HG03196 (cell line): Measurements from ENCODE around the gene INPP4B.

Experiments
- ATAC-seq: cut with Tn5 transposase; IDR thresholded peaks from one replicate; pipeline ENCODE4 v1.9.1; 2021; ENCODE audit not compliant: unreplicated experiment

INPP4B gene

DNA sequence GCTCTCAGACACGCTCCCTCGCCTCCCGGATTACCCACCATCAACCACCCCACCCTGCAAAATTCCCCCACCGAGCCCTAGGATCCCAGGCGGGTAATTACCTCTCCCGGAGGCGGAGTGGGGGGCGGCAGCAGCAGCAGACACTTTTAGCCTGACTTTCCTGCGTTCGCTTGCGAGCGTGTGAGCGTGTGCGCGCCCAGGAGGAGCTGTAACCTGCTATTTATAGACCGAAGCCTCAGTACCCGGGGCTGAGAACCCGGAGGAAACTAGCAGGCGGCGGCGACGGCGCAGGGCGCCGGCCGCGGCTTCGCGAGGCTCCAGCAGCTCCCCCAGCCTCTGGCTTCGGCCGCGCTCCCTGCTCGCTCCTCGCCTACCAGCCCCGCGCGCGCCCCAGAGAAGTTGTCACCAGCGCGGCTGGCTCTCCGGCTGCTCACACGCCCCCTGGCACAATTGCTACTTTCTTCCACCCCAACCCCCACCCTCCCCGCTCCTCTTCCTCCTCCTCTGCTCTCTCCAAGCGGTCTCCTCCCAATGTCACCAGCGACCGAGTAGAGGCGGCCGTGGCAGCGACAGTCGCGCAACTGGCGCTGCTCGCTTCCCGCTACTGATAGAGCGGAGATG is at the start of gene INPP4B:
Gene INPP4B (minus strand): TSS at position 194 of the 621 bp plus-strand sequence.
- ATAC-seq: no peak

DNA sequence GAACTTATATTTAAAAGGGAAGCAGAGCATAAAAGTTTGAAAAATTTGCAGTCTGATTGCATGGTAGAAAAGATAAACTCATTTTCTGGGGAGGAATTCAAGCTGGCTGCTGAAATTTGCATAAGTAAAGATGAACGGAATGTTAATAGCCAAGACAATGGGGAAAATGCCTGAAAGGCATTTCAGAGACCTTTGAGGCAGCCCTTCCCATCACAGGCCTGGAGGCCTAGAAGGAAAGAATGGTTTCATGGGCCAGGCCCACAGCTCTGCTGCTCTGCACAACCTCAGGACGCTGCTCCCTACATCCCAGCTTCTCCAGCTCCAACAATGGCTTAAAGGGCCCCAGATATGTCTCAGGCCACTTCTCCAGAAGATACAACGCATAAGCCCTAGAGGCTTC is 46.9 kb upstream of the INPP4B start:
- ATAC-seq: no peak

DNA sequence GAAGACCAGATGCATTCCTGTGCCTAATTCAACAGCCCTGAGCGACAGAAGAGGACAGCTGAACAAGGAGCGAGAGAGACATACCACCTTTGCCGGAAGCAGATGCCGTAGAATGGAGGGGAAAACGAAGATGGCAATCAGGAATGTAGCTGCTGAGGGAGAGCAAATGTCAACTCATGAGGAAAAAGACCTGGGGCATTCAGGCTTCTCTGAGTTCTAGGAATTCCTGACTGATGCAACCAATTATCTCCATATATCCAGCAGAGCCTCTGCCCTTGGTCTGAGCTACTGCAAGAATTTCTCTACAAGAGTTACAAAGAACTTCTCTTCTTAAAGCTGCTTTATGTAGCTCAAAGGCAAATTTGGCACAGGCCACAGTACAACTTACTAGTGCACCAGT is 40.5 kb upstream of the INPP4B start:
- ATAC-seq: no peak

DNA sequence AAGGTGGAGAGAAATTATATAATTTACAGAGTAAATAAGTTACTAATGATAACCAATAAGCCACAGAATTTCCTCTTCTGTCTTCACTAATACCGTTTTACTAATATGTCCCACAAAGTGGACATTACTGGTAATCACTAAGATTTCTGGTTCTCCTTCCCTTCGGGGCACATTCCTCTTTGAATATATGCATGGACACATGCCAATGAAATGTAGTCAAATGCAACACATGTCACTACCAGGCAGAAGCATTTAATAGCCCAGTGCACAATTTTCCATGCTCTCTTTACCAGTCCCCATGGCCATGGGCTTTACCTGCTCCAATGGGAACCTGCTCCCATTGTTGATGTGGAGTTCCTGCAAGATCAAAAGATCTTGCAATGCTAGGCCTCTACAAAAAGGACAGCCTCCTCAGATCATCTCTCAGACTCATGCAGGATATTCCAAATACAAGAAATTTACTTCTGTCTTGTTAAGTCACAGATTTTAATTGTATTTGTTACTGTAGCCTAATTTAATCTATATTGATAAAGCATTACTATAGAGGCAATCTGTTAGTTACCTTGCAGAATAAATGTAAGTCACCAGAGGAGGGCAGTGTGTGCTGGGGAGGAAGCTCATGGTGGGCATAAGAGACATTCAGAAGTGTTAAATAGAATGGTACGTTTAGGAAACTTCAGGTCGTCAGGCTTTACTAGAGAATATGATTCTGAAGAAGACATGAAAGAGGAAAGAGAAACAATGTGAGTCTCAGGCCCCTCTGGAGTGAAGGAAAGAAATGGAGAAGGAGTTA is 37.1 kb upstream of the INPP4B start:
- ATAC-seq: no peak

DNA sequence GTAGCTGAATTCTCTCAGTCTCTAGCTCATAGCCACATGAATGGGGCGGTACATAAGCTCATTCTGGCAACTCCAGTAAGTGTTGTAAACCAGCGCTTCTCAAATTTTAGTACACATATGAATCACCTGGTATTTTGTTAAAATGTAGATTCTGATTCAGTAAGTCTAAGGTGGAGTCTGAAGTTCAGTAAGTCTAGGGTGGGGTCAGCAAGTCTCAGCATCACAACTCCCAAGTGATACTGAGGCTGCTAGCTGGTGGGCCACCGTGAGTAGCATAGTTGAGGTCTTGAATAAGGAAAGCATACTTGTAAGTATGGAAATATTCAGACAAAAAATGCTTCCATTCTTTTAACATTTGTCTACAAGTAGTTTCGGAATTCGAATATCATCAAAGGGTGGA is 36.1 kb upstream of the INPP4B start:
- ATAC-seq: no peak

DNA sequence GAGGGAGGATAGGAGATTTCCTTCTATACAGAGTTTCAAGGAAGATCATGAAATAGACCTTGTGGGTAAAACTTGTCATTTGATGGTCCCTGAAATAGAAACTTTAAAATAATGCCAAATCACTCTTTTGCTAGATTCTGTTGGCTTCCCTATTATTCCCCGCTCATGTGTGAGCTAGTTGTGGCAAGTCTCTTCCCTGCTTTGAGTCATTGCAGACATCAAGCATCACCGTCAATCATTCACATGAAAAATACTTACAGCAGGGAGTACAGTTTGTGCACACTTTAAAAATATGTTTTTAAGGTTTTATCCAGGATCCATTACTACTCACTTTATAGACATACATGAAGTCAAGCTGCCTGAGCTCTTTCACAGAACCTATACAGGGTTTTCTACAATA is 35.2 kb upstream of the INPP4B start:
- no peak for ATAC-seq

DNA sequence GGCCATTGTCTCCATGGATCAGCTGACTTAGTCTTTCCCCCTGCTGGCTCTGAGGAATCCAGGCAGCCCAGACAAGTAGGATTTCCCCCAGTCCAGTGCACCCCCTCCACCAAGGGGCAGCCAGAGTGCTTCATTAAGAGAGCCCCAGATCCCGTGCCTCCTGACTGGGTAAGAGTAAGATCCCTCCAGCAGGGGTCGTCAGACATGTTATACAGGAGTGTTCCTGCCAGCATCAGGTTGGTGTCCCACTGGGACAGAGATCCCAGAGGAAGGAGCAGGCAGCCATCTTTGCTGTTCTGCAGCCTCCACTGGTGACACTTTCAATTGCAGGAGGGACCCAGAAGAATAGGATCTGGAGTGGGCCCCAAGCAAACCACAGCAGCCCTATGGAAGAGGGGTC is 29.0 kb upstream of the INPP4B start:
- no peak for ATAC-seq

DNA sequence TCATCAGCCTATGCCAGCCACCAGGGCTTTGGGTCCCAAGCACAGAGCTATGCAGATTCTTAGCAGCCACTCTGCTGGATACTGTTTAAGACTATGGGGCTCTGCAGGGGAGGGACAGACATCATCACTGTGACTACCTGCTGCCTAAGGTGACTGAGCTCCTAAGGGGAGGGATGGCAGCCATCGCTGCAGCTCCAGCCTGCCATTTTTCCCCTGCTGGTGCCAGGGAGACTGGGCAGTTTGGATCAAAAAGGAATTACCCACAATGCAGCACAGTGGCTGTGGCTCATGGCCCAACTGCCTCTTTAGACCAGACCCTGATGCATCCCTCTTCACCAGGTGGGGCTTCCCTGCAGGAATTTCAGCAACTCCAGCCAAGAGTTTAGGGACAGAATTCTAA is 28.6 kb upstream of the INPP4B start:
- ATAC-seq: no peak

DNA sequence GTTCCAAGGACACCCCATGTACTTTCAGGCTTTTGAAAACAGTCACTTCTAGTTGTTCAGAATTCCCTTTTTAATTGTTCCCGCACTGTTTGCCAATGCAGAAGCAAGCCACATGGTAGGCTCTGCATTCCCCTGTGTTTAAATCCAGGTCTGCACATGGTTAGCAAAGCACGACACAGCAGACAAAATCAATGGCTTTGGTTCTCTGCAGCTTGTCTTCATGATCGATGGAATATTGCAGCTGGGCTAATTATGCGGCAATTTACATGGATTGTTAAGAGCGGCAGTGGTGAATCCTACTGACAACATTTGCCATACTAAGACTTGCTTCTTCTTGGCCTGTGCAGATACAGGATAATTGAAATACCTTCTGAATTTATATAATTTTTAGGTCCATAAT is 20.6 kb upstream of the INPP4B start:
- ATAC-seq: no peak

DNA sequence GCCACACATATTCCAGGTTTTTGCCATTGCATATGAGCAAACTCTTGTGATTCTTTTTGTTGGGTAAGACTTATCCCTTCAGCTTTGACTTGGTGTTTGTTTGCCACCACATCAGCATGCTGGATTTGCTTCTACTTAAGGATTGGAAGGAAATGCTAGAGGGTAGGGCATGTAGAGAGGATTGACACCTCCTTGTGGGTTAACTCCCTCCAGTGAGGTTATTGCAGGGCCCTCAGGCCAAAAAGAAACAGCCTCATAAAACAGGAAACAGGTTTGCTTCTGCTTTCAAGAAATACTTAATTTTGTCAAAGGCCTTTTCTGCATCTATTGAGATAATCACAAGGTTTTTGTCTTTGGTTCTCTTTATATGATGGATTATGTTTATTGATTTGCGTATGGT is 15.2 kb upstream of the INPP4B start:
- no peak for ATAC-seq

DNA sequence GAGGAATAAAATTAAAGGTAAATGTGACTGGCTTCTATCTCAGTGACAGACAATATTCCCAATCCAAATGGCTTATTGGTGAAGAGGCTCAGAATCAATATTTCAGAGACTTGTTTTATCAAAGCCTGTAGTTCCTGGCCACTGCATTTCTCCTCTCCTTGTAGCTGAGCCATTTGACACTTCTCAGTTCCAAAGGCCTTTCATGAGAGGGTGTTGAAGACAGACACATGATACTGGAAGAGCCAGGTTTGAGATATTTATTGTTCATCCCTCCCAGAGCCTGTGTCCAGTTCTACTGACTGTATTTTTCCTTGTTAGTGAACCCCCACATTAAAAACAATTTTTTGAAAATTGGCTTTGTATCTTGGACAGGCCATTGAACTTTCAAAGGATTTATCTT is 12.9 kb upstream of the INPP4B start:
- ATAC-seq: no peak

DNA sequence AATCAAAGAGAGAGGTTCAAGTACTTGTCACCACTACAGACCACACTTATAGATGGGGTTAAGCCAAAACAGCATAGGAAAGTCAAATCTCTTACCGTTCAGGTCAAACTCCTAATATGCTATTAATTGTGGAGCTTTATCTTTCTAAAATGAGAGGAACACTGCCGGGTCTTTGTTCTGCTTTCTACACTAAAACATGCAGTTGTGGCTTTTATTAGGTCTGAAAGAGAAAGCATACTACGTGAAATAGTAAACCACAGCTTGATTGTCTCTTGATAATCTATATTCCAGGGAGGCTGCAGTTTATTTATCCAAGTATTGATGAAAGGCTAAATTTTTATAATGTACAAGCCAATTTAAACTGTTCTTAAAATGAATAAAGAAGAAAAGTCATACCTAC is 12.3 kb upstream of the INPP4B start:
- ATAC-seq: no peak

DNA sequence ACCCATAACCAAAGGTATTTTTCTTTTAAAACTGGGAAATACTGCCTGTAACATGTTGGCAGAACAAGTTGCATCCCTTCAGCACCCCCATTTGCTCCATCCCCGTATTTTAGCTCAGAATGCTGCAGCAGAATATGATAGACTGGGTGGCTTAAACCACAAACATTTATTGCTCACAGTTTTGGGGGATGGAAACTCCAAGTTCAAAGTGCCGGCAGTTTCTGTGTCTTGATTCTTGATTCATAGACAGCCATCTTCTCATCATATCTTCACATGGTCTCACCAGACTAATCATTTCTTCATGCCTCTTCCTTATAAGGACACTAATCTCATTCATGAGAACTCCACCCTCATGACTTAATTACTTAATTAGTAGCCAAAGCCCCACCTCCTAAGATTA is 10.5 kb upstream of the INPP4B start:
- no peak for ATAC-seq

DNA sequence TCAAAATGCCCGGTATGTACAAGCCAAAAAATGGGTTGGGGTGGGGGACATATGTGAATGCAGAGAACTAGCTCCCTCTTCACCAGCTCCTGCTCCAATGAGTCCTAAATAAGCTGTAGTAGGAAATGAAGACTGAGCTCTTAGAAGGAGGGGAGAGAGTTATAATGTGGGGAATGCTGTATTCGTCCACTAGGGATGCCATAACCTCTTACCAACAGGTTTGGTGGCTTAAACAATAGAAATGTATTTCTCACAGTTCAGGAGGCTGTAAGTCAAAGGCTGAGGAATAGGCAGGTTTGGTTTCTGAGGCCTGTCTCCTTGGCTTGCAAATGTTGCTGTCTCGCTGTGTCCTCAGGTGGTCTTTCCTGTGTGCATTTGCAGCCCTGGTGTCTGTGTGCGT is 4.4 kb upstream of the INPP4B start:
- no peak for ATAC-seq

DNA sequence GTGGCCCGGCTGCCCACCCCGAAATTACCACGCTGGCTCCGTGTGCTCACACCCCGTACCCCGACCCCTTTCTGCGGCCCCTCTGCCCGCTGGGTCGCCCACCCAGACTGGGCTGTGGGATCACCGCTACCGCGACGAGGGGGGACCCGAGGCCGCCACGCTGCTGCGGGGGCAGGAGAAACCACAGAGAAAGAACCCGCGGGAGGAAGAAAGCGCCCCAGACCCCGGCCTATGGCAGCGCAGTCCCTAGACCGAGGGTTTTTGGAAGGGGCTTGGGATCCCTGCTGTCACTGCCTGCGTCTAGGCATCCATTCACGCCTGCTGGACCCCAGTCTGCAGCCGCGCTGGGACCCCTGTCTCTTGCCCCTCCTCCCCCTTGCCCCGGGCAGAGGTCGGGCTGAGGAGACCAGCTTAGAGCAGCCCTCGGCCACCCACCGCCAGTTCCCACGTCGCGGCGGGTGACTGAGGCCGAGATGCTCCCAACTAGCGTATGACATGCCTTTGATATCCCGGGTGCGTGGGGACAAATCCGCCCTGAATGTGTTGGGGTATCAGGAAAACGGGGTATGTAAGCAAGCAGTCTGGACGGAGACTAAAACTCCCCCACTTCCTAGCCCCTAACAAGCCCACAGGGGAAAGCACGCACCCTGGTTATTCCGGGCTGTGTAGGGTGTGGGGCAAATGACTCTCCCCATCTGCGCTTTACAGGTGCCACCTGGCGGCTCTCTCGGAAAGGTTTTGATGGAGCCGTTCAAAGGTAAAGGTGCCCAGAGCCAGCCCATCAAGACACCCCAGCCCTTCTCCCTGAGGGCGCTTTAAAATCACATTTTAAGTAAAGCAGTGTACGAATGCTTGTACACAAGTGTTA is 862 bp upstream of the INPP4B start:
- ATAC-seq: no peak

DNA sequence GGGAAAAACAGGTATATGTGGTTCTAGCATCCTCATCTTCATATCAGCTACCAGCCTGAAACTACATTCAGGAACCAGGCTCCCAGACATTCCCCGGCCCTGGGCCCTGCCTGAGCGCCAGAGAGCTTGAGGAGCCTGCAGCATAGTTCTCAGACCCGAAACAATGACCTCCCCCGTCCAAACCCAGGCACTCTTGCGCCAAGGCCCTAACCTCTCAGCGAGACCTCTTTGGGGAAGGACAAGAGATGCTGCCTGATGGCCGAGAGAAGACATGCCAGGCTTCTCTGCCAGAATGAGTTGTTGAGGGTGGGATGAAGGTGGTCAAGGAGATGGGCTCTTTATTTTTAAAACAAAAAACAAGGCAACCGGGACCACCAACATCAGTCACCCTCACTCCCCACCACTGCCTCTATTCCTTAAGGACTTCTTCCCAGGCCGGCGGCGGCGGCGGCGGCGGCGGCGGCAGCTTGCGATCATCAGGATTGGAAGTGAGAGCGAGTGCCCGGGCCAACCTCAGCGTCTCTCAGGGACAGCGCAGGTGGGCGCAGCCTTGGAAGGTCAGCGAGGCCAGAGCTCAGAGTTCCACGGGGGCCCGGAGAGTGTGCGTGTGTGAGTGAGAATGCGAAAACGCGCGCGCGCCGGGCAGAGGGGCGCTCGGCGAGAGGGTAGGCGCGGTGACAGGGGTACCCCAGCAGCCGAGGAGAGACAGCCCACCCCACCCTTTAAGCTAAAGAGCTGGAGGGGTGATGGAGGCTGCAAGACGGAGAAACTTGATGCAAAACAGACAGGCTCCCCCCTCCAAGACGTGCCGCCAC is 601 bp downstream of the INPP4B start:
- no peak for ATAC-seq

DNA sequence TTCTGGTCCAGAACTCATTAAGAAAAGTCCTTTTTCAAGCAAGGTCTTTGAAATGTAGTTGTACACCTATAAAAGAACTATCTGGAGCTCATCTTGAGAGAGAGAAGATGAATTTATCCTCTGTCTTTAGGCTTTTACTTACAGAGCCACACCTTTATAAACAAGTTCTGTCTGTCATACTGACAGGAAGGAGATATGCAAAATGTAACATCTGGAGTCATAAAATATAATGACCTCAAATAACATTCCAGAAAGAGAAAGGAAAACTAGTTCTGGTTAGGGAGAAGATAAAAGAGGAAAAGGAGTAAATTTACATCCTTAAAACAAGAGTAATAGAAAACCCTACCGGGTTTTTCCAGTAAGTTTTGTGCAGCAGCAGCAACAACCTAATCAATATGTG is 1.3 kb downstream of the INPP4B start:
- no peak for ATAC-seq

DNA sequence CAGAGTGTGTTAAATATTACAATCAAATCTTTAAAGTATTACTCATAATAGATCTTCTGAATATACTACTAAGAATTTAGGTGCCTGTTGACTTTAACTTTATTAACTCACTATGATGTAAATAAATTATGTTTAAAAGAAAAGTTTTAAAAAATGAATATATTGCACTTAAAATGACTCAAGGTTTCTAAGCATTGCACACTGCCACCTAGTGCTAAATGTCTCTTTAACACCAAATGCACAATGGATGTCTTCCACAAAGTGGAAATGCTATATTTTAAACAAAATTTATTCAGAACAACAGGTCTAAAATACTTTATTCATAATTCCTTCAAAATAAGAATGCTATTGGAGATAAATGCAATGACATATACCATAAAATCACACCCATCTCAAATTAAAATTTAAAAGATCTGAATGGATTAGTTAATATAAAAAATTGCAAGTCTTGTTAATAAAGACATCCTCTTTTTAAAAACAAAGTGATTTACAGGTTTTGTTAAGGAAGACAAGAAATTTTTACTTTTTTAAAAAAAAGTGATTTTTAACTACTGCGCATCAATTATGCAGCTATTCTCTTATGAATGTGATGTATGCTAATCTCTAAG is 5.5 kb downstream of the INPP4B start:
- ATAC-seq: no peak

DNA sequence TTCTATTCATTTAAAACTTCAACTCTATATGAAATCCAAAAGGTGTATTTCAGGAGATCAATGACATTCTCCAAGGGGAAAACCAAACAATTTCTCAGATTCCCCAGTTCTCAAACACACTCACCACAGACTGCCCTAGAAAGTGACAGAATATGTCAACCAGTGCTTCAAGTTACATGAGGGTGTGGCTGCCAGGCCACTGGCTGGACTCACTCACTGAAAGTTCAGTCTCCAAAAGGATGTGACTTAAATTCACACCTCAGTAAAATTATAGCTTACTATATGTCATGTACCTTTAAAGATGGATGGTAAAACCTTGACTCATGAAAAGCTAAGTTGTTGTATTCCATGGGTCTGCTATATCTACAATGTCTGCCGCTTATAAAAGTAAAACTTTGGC is 7.3 kb downstream of the INPP4B start:
- no peak for ATAC-seq

DNA sequence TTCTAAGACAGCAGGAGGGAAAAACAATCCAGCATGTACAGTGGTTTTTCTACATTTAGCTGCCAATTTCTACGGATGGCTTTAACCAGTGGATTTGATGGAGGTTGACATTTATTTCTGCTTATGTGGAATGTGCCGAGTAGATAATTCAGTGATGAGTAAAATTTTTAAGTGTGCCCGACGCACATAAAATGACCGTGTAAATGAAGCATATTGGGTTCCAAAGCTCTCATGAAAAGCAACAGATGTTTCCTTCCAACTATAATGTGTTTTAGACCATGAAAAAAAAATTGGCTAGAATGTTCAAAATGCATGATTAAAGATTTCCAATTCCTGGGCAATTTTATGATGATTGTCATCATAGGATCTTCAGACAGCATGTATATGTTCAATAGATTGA is 14.1 kb downstream of the INPP4B start:
- ATAC-seq: no peak
